H1 (cell line): ENCODE measurements around the gene TEX14. TPM values are rescaled to one million over a fixed set of nuclear protein-coding genes. Genes with fewer than 3 reads are reported as not detected.

Experiments
- BACH1 ChIP-seq: IDR thresholded peaks from 2 replicates; pipeline ENCODE4 v1.6.1; 2012; ENCODE audit warnings: low read length, improper control_type of control experiment
- EGR1 ChIP-seq: IDR thresholded peaks from 2 replicates; pipeline ENCODE4 v1.6.1; 2011; ENCODE audit warnings: low read depth, low read length, borderline replicate concordance
- JUN ChIP-seq: IDR thresholded peaks from 2 replicates; pipeline ENCODE4 v1.6.1; 2011; ENCODE audit warnings: low read depth, mild to moderate bottlenecking, improper control_type of control experiment, low read length
- PHF8 ChIP-seq: fragments of 200-600 bp; sonication (generic); conservative IDR thresholded peaks from 2 replicates; pipeline ENCODE4 v1.7.1; 2012; ENCODE audit warnings: low read depth, mild to moderate bottlenecking, inconsistent platforms, low read length, moderate library complexity
- RFX5 ChIP-seq: IDR thresholded peaks from 2 replicates; pipeline ENCODE4 v1.6.1; 2011; ENCODE audit warnings: low read depth, low read length, improper control_type of control experiment, borderline replicate concordance
- SIRT6 ChIP-seq: IDR thresholded peaks from one replicate; pipeline ENCODE4 v1.7.1; 2012; ENCODE audit warnings: low read length, inconsistent platforms
- SP2 ChIP-seq: IDR thresholded peaks from 2 replicates; pipeline ENCODE4 v1.6.1; 2012; ENCODE audit warnings: mild to moderate bottlenecking, low read length, inconsistent platforms
- SUZ12 ChIP-seq: fragments of 200-600 bp; sonication (generic); IDR thresholded peaks from 2 replicates; pipeline ENCODE4 v1.6.1; 2012; ENCODE audit warnings: mild to moderate bottlenecking, inconsistent platforms, low read length, moderate library complexity, mixed read lengths
- ZNF274 ChIP-seq: IDR thresholded peaks from 2 replicates; pipeline ENCODE4 v1.7.0; 2012; ENCODE audit warnings: low read length, borderline replicate concordance; ENCODE audit errors: extremely low read depth
- polyA plus RNA-seq, 7 experiments: library from polyadenylated mRNA; depleted of rRNA in 3 of 7; stranded (reverse) in 5 of 7; unstranded in 2 of 7; fragments of >200 nt in 5 of 7; fragments of 200-250 nt in 2 of 7; gene quantifications; 1 replicate in 5 of 7; 2 replicates in 1 of 7; 4 replicates in 1 of 7; pipeline versions ENCODE4 v1.2.1 to v1.2.3, GENCODE V29; 2011 to 2013; ENCODE audit warnings: missing spikeins in 2 of 7, mixed read lengths in 2 of 7
- total RNA-seq: library from RNA; stranded (reverse); fragmentation: NEBNext Ultra II Directional; extraction: Animal tissue kit (Norgen Biotek cat#: 25700); gene quantifications from 2 replicates; pipeline ENCODE4 v1.2.1, GENCODE V29; 2021

TEX14 gene
- total and polyA plus RNA-seq, 2 of the 8 experiments (the other 6 are each of a cell fraction or from before 2014, with no cell fraction given): 0.83 to 2.5 TPM

- TF ChIP-seq SIRT6: no peak
- TF ChIP-seq JUN: no peak
- no peak for TF ChIP-seq EGR1
- TF ChIP-seq SUZ12: no peak
- TF ChIP-seq PHF8: no peak
- TF ChIP-seq BACH1: no peak
- TF ChIP-seq RFX5: no peak
- TF ChIP-seq SP2: no peak
- TF ChIP-seq ZNF274: no peak
These were observed 161.2 kb downstream of the TEX14 start (continued) for GRCh38 chr17:58530655-58531054.
